SK-N-SH (cell line): ENCODE data around the gene ICAM5. TPM values are rescaled to one million over a fixed set of nuclear protein-coding genes. Genes with fewer than 3 reads are reported as not detected.

ENCODE experiments used
- CTCF ChIA-PET: fragments of 300-600, 350-600 bp; formaldehyde crosslinking; extraction: SDS; loops from one replicate; lab custom pipeline; 2021; lab: Yijun Ruan, JAX
- POLR2A ChIA-PET: fragments of 350-600 bp; sonication (Branson Sonifier 250); formaldehyde crosslinking; extraction: SDS; loops from one replicate; lab custom pipeline; 2020; ENCODE audit warnings: antibody characterized with exemption, inconsistent platforms; lab: Yijun Ruan, JAX
- DNase-seq: peaks from one replicate; pipeline ENCODE4 v3.0.0; 2012
- H2AFZ ChIP-seq: fragments of 200-600 bp; sonication (generic); 2 replicates; pipeline ENCODE4 v1.8.1; 2016; ENCODE audit warnings: antibody characterized with exemption, mild to moderate bottlenecking, low read depth
- H3F3A ChIP-seq: fragments of 200-600 bp; sonication (generic); replicated peaks from 2 replicates; pipeline ENCODE3; 2016; ENCODE audit warnings: antibody characterized with exemption, mild to moderate bottlenecking; ENCODE audit not compliant: insufficient read depth
- H3K27ac ChIP-seq, 2 experiments: fragments of 200-500 bp in 1 of 2; fragments of 200-600 bp in 1 of 2; sonication (Bioruptor generic) in 1 of 2; sonication (generic), shearing (Covaris generic) in 1 of 2; 2 replicates each; pipeline versions ENCODE4 v1.5.1 to v1.6.1; 2014 to 2016; ENCODE audit warnings: low read depth in 2 of 2, inconsistent platforms in 1 of 2, low read length in 1 of 2, mild to moderate bottlenecking in 1 of 2, mixed read lengths in 1 of 2
- H3K27me3 ChIP-seq: fragments of 200-600 bp; sonication (generic), shearing (Covaris generic); 2 replicates; pipeline ENCODE4 v1.6.1; 2016; ENCODE audit warnings: mixed run types; ENCODE audit not compliant: insufficient read depth
- H3K36me3 ChIP-seq, 2 experiments: fragments of 200-500 bp in 1 of 2; fragments of 200-600 bp in 1 of 2; sonication (Bioruptor generic) in 1 of 2; sonication (generic) in 1 of 2; replicated peaks in 1 of 2; 2 replicates each; pipeline versions ENCODE3 to v1.5.1; 2014 to 2016; ENCODE audit warnings: low read length in 1 of 2, mild to moderate bottlenecking in 1 of 2; ENCODE audit not compliant: insufficient read depth in 2 of 2, control insufficient read depth in 1 of 2
- H3K4me1 ChIP-seq, 2 experiments: fragments of 200-500 bp in 1 of 2; fragments of 200-600 bp in 1 of 2; sonication (Bioruptor generic) in 1 of 2; sonication (generic), shearing (Covaris generic) in 1 of 2; 2 replicates each; pipeline versions ENCODE4 v1.5.1 to v1.6.1; 2014 to 2016; ENCODE audit warnings: low read depth in 1 of 2, low read length in 1 of 2, mixed run types in 1 of 2; ENCODE audit not compliant: insufficient read depth in 2 of 2, control insufficient read depth in 1 of 2
- H3K4me2 ChIP-seq: fragments of 200-600 bp; sonication (generic), shearing (Covaris generic); 2 replicates; pipeline ENCODE4 v1.6.1; 2017; ENCODE audit warnings: mixed run types
- H3K4me3 ChIP-seq, 2 experiments: fragments of 200-500 bp in 1 of 2; fragments of 200-600 bp in 1 of 2; sonication (Bioruptor generic) in 1 of 2; sonication (generic), shearing (Covaris generic) in 1 of 2; 2 replicates each; pipeline versions ENCODE4 v1.5.1 to v1.8.1; 2014 to 2016; ENCODE audit warnings: low read depth in 2 of 2, inconsistent platforms in 1 of 2, low read length in 1 of 2, mild to moderate bottlenecking in 1 of 2, mixed read lengths in 1 of 2, moderate library complexity in 1 of 2
- H3K79me2 ChIP-seq: fragments of 200-600 bp; sonication (generic); 2 replicates; pipeline ENCODE4 v1.8.1; 2017; ENCODE audit warnings: mild to moderate bottlenecking; ENCODE audit not compliant: insufficient read depth
- H3K9ac ChIP-seq: fragments of 200-600 bp; sonication (generic); 2 replicates; pipeline ENCODE4 v1.6.1; 2017; ENCODE audit warnings: mixed run types
- H3K9me2 ChIP-seq: fragments of 200-600 bp; sonication (generic); 2 replicates; pipeline ENCODE4 v1.6.1; 2017; ENCODE audit warnings: mixed run types
- H3K9me3 ChIP-seq: fragments of 200-600 bp; sonication (generic); 2 replicates; pipeline ENCODE4 v1.6.1; 2017; ENCODE audit warnings: mixed run types, mild to moderate bottlenecking, moderate library complexity
- H4K20me1 ChIP-seq: fragments of 200-600 bp; sonication (generic); 2 replicates; pipeline ENCODE4 v1.6.1; 2017; ENCODE audit warnings: mild to moderate bottlenecking, mixed run types; ENCODE audit not compliant: insufficient read depth
- CHD2 ChIP-seq: fragments of 150-350 bp; IDR thresholded peaks from 2 replicates; pipeline ENCODE4 v1.6.1; 2018; ENCODE audit warnings: low read length; ENCODE audit not compliant: partially characterized antibody
- ELF1 ChIP-seq: IDR thresholded peaks from 2 replicates; pipeline ENCODE4 v1.4.0; 2012
- GABPA ChIP-seq: IDR thresholded peaks from 2 replicates; pipeline ENCODE4 v1.4.0; 2012; ENCODE audit warnings: low read depth, mild to moderate bottlenecking
- JUND ChIP-seq: IDR thresholded peaks from 2 replicates; pipeline ENCODE4 v1.4.0; 2012
- NFIC ChIP-seq: IDR thresholded peaks from 2 replicates; pipeline ENCODE4 v1.4.0; 2012; ENCODE audit warnings: borderline replicate concordance
- PBX3 ChIP-seq: IDR thresholded peaks from 2 replicates; pipeline ENCODE4; 2012
- TEAD4 ChIP-seq: IDR thresholded peaks from 2 replicates; pipeline ENCODE4 v1.4.0; 2012; ENCODE audit warnings: mild to moderate bottlenecking, borderline replicate concordance; ENCODE audit not compliant: insufficient read depth
- USF1 ChIP-seq: IDR thresholded peaks from 2 replicates; pipeline ENCODE4 v1.4.0; 2012; ENCODE audit warnings: low read depth, borderline replicate concordance
- YY1 ChIP-seq: IDR thresholded peaks from 2 replicates; pipeline ENCODE4 v1.4.0; 2012; ENCODE audit warnings: low read depth, mild to moderate bottlenecking
- WGBS: methylation state at CpG from one replicate; pipeline ENCODE4 v1.1.6; 2017; ENCODE audit warnings: low lambda C conversion rate; 5-methylcytosine and 5-hydroxymethylcytosine counted together
- polyA plus RNA-seq, 3 experiments: library from polyadenylated mRNA; depleted of rRNA; stranded (reverse); fragments of >200 nt; gene quantifications; 2 replicates each; pipeline ENCODE4 v1.2.3, GENCODE V29; 2012
- TF ChIP-seq, protein P1 (sequence below): fragments of 200-600 bp; sonication (generic); IDR thresholded peaks from 2 replicates; pipeline ENCODE4 v1.6.1; 2017; ENCODE audit warnings: antibody characterized with exemption, mild to moderate bottlenecking, moderate library complexity
- TF ChIP-seq, protein P2 (sequence below): fragments of 150-350 bp; IDR thresholded peaks from 2 replicates; pipeline ENCODE4 v1.6.1; 2016; ENCODE audit warnings: mild to moderate bottlenecking, low read depth, low read length

Gene ICAM5
- polyA plus RNA-seq, 1 of the 3 experiments (the other 2 are of a cell fraction), result 5.2 TPM

DNA sequence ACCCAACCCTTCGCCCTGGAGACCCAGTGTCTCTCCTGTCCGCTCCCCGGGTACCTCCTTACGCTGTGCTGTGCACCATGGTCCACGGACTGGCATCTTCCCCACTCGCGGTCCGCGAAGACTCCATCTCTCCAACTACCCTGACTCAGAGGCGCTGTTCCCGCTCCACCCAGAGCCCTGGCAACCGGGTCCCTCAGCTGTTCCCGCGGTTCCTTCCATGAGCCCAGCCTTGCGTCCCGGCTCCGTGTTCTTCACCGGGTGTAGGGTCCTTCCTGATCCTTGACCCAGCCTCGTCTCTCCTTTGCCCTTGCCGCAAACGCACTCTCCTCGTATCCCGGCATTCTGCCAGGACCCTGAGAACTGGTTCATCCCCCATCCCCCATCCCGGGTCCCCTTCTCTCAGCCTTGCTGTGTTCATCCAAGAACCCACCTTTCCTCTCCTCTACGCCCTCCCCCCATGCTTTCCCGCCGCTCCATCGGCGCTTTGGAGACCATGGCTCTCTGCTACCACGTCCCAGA lies 664 bp downstream of the ICAM5 start:
- Histone ChIP-seq H3K36me3 (no peaks in the 10 kb centered on the region), H3K27ac (no peak overlapping the region), H3K4me1 (peaks cover 0 to 39% of the 10 kb centered on the region in 2 experiments; a peak in 1 of 4 replicates), H3K9ac (no peak overlapping the region), H3K9me3 (no peaks in the 10 kb centered on the region), H3K27me3 (no peaks in the 10 kb centered on the region; the same call in 1 of the 2 replicates), H3K4me2 (peak overlapping the region; percentile 98), H3K9me2 (no peaks in the 10 kb centered on the region), H3K4me3 (peak overlapping the region; percentile 37 to 77; a peak in 3 of 4 replicates), H3F3A (peaks cover 6% of the 10 kb centered on the region), H2AFZ (peak overlapping the region; percentile 91), H3K79me2 (no peaks in the 10 kb centered on the region), H4K20me1 (no peaks in the 10 kb centered on the region)
- DNase-seq, result no peak
- POLR2A ChIA-PET, result no interaction called here
- TF ChIP-seq JUND (no peak), CHD2 (no peak), GABPA (no peak), YY1 (no peak), PBX3 (no peak), ELF1 (no peak), NFIC (no peak), USF1 (no peak), TEAD4 (no peak)
- TF ChIP-seq, protein P1, sequence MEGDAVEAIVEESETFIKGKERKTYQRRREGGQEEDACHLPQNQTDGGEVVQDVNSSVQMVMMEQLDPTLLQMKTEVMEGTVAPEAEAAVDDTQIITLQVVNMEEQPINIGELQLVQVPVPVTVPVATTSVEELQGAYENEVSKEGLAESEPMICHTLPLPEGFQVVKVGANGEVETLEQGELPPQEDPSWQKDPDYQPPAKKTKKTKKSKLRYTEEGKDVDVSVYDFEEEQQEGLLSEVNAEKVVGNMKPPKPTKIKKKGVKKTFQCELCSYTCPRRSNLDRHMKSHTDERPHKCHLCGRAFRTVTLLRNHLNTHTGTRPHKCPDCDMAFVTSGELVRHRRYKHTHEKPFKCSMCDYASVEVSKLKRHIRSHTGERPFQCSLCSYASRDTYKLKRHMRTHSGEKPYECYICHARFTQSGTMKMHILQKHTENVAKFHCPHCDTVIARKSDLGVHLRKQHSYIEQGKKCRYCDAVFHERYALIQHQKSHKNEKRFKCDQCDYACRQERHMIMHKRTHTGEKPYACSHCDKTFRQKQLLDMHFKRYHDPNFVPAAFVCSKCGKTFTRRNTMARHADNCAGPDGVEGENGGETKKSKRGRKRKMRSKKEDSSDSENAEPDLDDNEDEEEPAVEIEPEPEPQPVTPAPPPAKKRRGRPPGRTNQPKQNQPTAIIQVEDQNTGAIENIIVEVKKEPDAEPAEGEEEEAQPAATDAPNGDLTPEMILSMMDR, result no peak
- TF ChIP-seq, protein P2, sequence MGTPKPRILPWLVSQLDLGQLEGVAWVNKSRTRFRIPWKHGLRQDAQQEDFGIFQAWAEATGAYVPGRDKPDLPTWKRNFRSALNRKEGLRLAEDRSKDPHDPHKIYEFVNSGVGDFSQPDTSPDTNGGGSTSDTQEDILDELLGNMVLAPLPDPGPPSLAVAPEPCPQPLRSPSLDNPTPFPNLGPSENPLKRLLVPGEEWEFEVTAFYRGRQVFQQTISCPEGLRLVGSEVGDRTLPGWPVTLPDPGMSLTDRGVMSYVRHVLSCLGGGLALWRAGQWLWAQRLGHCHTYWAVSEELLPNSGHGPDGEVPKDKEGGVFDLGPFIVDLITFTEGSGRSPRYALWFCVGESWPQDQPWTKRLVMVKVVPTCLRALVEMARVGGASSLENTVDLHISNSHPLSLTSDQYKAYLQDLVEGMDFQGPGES, result no peak
- WGBS, result 6% methylated on average over 29 of the region's 30 CpGs
- CTCF ChIA-PET, result interaction anchor here (0.8 to 7.4 kb wide), 10 partner anchors 9 to 131 kb away, joined by 3 to 65 read pairs (median 8); partner anchors contain the start of genes CDC37 and ICAM1
